GM19238 (cell line): ENCODE data around the gene ZNF813.

Experiments used
- DNase-seq: peaks from one replicate; pipeline ENCODE4 v3.0.0; 2011; ENCODE audit warnings: low spot score; ENCODE audit not compliant: insufficient read length

Gene ZNF813

GRCh38 chr19:53520163-53520546 lies 52.6 kb downstream of the ZNF813 start:
- no peak for DNase-seq

- DNase-seq: peak; percentile 77
These were observed 53.2 kb downstream of the ZNF813 start for GRCh38 chr19:53520547-53521372.

GRCh38 chr19:53521373-53522202 lies 54.1 kb downstream of the ZNF813 start:
- DNase-seq: no peak

- DNase-seq: no peak
These were observed 58.4 kb downstream of the ZNF813 start for GRCh38 chr19:53525922-53526321.

DNA sequence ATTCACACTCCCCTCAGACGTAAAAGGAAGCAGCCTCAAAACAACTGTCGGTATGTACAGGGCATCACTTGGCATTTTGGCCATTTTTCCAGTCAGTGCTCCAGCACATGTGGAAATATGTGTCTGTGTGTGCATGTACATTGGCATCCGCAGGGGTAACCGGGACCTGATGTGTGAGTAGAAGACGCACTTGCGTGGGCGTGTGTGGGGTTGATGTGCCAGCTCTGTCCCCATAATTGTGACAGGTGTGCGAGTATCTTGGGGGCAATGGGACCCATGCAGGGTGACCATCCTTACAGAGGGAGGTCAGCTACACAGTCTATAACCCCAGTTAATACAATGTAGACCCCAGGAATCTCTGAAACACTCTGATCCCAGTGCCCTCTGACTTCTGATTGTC lies 63.1 kb downstream of the ZNF813 start:
- no peak for DNase-seq

DNA sequence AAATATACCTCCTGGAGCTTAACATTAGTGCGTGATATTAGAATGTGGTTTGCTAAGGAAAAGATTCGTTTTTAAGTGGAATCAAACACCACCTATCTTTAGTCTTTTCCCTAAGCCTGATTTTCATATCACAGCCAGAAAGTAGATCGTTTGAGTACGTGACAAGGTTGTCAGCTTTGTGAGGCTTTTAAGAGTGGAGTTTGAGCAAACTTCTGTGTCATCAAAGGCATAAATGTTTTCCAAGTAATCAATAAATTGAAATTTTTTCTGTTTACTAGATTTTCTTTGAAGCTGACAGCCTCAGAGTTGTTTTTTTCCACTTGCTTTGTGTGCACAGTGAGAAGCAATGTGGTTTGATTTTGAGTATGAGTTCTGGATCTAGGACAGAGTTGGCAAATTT lies 63.9 kb downstream of the ZNF813 start:
- DNase-seq: no peak

- no peak for DNase-seq
These were observed 64.8 kb downstream of the ZNF813 start for GRCh38 chr19:53532362-53532761.

DNA sequence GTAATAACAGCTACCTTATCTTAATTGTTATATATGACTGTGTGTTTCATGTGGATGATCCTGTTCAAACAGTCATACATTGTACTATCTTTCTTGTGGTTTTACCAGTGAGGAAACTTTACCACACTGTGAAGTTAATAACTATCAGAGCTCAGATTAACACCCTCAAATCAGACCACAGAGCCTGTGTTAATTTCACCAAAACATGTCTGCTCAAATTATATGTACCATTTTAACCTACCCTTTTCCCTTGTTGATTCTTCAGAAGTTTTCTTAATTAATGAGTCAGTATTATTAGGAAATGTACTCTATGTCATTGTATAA lies 68.7 kb downstream of the ZNF813 start:
- DNase-seq: no peak

DNA sequence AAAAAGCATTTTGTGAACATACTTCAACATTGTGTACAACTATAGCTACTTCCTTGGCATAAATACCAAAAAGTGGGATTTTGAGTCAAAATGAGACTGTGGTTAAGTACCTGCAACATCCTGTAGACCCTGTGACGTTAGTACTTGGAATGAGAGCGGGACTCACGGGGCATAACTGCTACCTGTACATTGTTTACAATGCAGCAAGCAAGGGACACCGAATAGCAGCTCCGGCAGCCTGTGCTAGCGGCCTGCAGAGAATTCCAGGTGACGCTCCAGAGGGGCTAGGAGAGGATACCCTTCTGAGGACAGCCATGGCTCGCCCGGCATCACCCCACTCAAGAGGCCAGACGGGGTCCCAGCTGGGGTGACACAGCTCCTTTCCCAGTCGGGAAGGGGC lies 69.6 kb downstream of the ZNF813 start:
- no peak for DNase-seq

DNA sequence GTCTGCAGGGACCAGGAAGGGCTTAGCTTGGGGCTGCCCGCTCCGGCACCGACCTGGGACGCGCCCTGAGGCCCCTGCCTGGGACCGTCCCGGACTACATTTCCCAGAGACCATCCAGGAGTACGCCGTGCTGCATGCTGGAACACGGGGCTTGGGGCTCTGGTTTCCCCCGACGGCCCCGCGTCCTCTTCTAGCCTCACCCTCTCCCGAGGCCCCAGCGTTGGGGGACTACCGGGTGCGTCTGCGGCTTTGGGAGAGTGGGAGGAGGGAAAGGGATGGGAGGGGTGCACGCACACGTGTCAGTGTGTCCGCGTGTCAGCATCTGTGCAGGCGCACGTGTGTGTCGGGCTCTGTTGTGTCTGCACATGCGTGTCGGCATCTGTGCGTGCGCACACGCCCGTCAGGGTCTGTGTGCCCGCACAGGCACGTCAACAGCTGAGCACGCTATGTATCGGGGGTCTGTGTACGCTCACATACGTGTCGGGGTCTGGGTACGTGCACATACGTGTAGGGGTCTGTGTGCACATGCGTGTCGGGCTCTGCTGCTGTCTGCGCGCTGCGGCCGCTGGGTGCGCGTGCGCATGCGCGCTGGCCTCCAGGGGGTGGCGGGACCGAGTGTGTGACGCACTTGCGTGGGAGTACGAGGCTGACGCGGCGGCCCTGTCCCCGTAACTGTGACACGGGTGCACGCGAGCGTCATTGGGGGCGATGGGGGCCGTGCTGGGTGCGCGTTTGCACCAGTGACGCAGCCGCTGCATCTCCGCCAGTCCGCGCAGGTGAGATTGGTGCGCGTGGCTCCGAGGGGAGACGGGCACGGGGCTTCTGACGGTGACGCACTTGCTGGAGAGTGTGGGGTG lies 70.2 kb downstream of the ZNF813 start, which contains the start of gene ZNF331:
Gene ZNF331 (plus strand): TSS at position 625 of the 857 bp plus-strand sequence. CDS start 31,232 bp downstream, outside the sequence.
- peak; percentile 53 for DNase-seq

DNA sequence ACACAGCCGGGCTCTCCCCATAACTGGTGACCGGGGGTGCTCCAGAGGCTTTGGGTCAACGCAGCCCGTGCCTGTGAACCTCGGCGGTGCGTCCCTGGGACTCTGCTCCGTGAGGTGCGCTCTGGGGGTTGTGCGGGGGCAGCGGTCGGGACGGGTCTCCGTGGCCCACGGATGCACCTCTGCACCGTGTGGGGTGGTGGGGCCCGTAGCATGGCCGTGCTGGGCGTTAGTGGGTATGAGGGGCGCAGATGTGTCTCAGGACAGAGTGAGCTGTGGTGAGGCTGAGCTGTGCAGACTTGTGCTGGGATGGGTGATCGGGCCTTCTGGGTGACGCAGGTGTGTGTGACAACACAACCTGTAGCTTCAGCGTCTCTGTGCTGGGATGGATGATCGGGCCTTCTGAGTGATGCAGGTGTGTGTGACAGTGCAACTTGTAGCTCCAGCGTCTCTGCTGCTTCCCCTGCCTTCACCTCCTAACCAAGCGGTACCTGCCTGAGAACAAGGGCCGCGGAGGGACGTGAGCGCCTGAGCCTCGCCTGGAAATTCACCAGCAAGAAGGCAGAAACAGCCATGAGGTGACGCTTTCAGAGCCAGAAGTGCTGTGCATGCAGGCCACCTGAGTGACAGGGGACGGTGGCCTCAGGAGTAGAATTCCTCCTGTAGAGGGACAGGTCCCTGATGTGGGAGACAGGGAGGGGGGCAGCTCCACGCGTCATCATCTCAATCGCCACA lies 71.0 kb downstream of the ZNF813 start:
- DNase-seq: no peak

GRCh38 chr19:53540091-53540490 lies 72.6 kb downstream of the ZNF813 start:
- DNase-seq: no peak

DNA sequence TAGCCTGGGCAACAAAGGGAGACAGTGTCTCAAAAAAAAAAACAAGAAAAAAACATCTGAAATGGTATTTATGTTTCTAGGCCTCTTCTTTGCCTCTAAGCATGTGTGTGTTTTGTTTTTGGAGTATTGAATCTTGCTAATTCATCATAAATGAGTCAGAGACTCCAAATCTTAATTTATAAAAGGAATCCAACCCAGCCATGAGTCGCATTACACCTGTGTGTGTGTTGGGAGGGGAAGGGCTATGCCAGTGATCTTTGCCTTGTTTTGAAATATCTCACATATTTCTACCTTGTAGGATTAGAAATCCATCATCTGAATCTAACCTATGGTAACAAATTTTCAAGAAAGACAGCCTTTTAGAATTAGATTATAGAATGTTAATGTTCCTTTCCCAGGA lies 74.4 kb downstream of the ZNF813 start:
- DNase-seq: no peak

GRCh38 chr19:53545271-53546065 lies 77.9 kb downstream of the ZNF813 start:
- no peak for DNase-seq
